ENCODE measurements around the gene CEP85L. TPM values are rescaled to one million over a fixed set of nuclear protein-coding genes. Genes with fewer than 3 reads are reported as not detected.

Gene CEP85L
- total RNA-seq, 1 donor from 2014 or later, result 22.2 TPM

DNA sequence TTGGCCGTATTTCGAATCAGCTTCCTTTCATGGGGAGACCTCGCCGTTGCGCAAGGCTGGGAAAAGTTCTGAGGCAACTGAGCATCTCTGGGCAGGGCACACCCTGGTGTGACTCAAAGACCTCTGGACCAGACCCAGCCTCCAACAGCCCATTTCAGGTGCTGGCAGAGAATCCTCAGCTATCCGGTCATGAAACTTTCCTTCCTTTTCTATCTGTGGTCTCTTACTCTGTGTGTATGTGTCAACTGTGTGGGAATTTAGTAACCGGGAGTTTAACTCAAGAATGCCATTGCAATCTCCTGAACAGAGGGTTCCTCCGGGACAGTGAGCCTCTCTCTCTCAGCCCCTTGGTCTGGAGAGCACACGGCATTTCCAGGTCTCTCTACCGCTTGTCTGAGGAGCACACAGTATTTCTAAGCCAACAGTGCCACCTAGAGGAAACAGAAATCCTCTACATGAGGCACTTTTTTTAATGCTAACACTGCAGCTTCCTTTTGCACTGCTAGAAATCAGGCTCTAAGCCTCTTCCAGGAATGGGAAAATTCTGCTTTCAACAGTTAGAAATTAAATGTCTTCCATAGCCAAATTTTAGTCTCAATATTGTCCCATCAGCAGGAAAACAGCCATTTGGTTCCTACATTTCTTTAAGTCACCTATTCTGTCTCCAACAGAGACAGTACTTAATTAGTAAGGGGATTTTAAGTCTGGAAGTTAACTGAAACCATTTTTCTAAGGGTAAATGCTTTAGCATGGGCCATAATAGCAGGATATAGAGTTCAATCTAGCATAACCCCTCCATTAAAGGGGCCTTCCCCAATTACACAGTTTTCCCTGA lies 70.6 kb downstream of the CEP85L start:
- TF ChIP-seq, protein P1, sequence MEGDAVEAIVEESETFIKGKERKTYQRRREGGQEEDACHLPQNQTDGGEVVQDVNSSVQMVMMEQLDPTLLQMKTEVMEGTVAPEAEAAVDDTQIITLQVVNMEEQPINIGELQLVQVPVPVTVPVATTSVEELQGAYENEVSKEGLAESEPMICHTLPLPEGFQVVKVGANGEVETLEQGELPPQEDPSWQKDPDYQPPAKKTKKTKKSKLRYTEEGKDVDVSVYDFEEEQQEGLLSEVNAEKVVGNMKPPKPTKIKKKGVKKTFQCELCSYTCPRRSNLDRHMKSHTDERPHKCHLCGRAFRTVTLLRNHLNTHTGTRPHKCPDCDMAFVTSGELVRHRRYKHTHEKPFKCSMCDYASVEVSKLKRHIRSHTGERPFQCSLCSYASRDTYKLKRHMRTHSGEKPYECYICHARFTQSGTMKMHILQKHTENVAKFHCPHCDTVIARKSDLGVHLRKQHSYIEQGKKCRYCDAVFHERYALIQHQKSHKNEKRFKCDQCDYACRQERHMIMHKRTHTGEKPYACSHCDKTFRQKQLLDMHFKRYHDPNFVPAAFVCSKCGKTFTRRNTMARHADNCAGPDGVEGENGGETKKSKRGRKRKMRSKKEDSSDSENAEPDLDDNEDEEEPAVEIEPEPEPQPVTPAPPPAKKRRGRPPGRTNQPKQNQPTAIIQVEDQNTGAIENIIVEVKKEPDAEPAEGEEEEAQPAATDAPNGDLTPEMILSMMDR (IDR thresholded peaks at IDR 0.05; ENCODE audit: unreplicated experiment), result peak; percentile 77
- DNase-seq (ENCODE audit: low spot score), result peak; percentile 38
- Mint-ChIP-seq H3K36me3 (ENCODE audit: low read depth, unreplicated experiment) (peaks cover 42% of the 10 kb centered on the region), H3K4me1 (ENCODE audit: unreplicated experiment) (peaks cover 14% of the 10 kb centered on the region), H3K27ac (ENCODE audit: unreplicated experiment) (peak overlapping the region; percentile 37), H3K4me3 (ENCODE audit: unreplicated experiment) (peak overlapping the region; percentile 42), H3K9me3 (ENCODE audit: unreplicated experiment) (peaks cover 23% of the 10 kb centered on the region), H3K27me3 (ENCODE audit: unreplicated experiment) (peaks cover 11% of the 10 kb centered on the region)

DNA sequence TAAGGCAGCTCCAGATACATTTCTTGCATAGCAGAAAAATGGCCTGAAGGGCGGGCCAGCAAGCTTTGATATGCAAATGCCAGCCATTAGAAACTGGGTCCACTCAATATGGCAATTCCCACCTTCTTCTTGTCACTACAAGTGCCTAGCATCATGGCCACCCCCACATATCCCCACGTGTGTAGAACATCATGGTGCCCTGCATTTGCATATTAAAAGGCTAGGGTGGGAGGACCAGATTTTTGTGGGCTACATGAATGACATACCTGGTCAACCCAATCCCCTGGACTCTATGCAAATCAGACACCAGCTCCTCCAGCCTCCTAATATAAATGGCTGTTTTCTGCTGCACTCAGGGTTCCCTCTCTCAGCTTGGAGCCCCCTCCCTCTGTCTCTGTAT lies 71.6 kb downstream of the CEP85L start:
- H3K9me3 Mint-ChIP-seq (ENCODE audit: unreplicated experiment), result peaks cover 23% of the 10 kb centered on the region
- peaks cover 12% of the 10 kb centered on the region for H3K4me1 Mint-ChIP-seq (ENCODE audit: unreplicated experiment)
- TF ChIP-seq, protein P1 (IDR thresholded peaks at IDR 0.05; ENCODE audit: unreplicated experiment), result no peak
- H3K27me3 Mint-ChIP-seq (ENCODE audit: unreplicated experiment), result peaks cover 14% of the 10 kb centered on the region
- no peak overlapping the region for H3K27ac Mint-ChIP-seq (ENCODE audit: unreplicated experiment)
- H3K36me3 Mint-ChIP-seq (ENCODE audit: low read depth, unreplicated experiment), result peaks cover 53% of the 10 kb centered on the region
- DNase-seq (ENCODE audit: low spot score), result no peak
- H3K4me3 Mint-ChIP-seq (ENCODE audit: unreplicated experiment), result no peak overlapping the region

DNA sequence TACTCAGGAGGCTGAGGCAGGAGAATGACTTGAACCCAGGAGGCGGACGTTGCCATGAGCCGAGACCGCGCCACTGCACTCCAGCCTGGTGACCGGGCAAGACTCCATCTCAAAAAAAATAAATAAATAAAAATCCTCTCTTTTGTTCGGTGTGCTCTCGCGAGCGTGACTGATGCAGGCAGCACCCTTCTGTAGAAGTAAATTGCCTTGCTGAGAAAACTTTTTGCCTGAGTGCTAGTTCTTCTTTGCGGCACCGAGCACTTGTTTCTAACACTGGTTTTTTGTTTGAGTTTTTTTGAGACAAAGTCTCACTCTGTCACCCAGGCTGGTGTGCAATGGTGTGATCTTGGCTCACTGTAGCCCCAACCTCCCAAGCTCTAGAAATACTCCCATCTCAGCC lies 72.8 kb downstream of the CEP85L start:
- Mint-ChIP-seq H3K9me3 (ENCODE audit: unreplicated experiment) (peaks cover 34% of the 10 kb centered on the region), H3K27ac (ENCODE audit: unreplicated experiment) (no peak overlapping the region), H3K36me3 (ENCODE audit: low read depth, unreplicated experiment) (peaks cover 63% of the 10 kb centered on the region), H3K4me3 (ENCODE audit: unreplicated experiment) (no peak overlapping the region), H3K27me3 (ENCODE audit: unreplicated experiment) (peaks cover 14% of the 10 kb centered on the region), H3K4me1 (ENCODE audit: unreplicated experiment) (peaks cover 12% of the 10 kb centered on the region)
- TF ChIP-seq, protein P1 (IDR thresholded peaks at IDR 0.05; ENCODE audit: unreplicated experiment), result no peak
- no peak for DNase-seq (ENCODE audit: low spot score)

DNA sequence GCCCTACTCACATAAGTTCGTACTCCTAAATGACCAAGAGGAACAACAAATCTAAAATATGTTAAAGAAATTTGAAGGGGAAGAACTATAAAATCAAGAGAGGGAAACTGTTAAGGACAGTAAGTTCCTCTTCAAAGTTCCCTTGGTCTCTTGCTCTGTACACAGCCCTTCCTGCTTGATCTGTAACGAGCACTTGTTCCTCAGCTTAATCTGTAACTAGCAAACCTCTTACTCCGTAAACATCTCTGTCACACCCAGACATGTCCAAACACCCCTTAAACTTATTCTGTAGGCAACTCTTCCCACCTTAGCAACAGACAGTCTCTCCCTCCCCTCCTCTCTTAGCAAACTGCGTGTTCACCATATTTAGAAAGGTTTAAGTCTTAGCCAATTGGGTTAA lies 73.4 kb downstream of the CEP85L start:
- Mint-ChIP-seq H3K36me3 (ENCODE audit: low read depth, unreplicated experiment) (peaks cover 63% of the 10 kb centered on the region), H3K4me3 (ENCODE audit: unreplicated experiment) (peak overlapping the region; percentile 11), H3K27ac (ENCODE audit: unreplicated experiment) (no peak overlapping the region), H3K27me3 (ENCODE audit: unreplicated experiment) (peaks cover 14% of the 10 kb centered on the region), H3K4me1 (ENCODE audit: unreplicated experiment) (peaks cover 12% of the 10 kb centered on the region), H3K9me3 (ENCODE audit: unreplicated experiment) (peaks cover 34% of the 10 kb centered on the region)
- TF ChIP-seq, protein P1 (IDR thresholded peaks at IDR 0.05; ENCODE audit: unreplicated experiment), result no peak
- no peak for DNase-seq (ENCODE audit: low spot score)
